Transverse colon (tissue), 3 donors: ENCODE measurements around the gene ROPN1B.

Source experiments
- EP300 ChIP-seq: sonication (generic); formaldehyde crosslinking; IDR thresholded peaks from one replicate; pipeline ENCODE4 v1.6.1; 2017; ENCODE audit warnings: antibody characterized with exemption, low read depth
- POLR2A ChIP-seq: fragments of 450-650 bp; IDR thresholded peaks from one replicate; pipeline ENCODE4 v1.6.1; 2016; ENCODE audit warnings: antibody characterized with exemption, mild to moderate bottlenecking, moderate library complexity
- TF ChIP-seq, protein P1 (sequence below), 5 experiments: fragments of 200-600 bp in 3 of 5; fragments of 450-650 bp in 2 of 5; sonication (generic) in 3 of 5; IDR thresholded peaks; 1 replicate in 2 of 5; 2 replicates in 3 of 5; pipeline ENCODE4 v1.5.1; 2016 to 2017; ENCODE audit warnings: antibody characterized with exemption in 5 of 5, inconsistent platforms in 3 of 5, mild to moderate bottlenecking in 2 of 5, moderate library complexity in 1 of 5

DNA sequence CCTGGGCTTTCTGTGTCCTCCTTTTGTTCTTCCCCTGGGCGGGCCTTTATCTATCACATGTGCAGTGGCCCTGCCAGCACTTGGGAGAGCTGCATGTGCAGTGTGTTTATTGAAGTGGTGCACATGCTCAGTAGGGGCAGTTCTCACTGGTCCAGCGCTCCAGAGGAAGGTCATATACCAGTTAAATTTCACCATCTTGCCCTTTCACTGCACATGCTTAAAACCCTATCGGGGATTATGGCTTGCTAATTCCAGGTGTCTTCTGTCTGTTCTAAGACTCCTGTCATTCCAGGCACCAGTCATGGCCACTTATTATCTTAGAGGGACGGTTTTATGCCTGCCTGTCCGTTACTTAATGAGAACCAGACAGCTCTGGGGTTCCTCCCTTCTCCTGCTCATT, 52.2 kb downstream of the ROPN1B start:
- TF ChIP-seq EP300 (no peak), POLR2A (no peak)
- TF ChIP-seq, protein P1, sequence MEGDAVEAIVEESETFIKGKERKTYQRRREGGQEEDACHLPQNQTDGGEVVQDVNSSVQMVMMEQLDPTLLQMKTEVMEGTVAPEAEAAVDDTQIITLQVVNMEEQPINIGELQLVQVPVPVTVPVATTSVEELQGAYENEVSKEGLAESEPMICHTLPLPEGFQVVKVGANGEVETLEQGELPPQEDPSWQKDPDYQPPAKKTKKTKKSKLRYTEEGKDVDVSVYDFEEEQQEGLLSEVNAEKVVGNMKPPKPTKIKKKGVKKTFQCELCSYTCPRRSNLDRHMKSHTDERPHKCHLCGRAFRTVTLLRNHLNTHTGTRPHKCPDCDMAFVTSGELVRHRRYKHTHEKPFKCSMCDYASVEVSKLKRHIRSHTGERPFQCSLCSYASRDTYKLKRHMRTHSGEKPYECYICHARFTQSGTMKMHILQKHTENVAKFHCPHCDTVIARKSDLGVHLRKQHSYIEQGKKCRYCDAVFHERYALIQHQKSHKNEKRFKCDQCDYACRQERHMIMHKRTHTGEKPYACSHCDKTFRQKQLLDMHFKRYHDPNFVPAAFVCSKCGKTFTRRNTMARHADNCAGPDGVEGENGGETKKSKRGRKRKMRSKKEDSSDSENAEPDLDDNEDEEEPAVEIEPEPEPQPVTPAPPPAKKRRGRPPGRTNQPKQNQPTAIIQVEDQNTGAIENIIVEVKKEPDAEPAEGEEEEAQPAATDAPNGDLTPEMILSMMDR (IDR thresholded peaks at IDR 0.05): no peak
